GM21360 (cell line): ENCODE results near the gene TTYH3.
A peak's percentile ranks its signal among the peaks of the same experiment; 100 is the strongest.
"Not testable (repeated sequence)": the region's sequence is repeated elsewhere in the genome, so short reads cannot be mapped to it uniquely, and the experiment has no call there.

Experiments
- ATAC-seq: cut with Tn5 transposase; IDR thresholded peaks from one replicate; pipeline ENCODE4 v1.9.1; 2021; ENCODE audit warnings: mild to moderate bottlenecking, moderate library complexity; ENCODE audit not compliant: unreplicated experiment

TTYH3 gene

DNA sequence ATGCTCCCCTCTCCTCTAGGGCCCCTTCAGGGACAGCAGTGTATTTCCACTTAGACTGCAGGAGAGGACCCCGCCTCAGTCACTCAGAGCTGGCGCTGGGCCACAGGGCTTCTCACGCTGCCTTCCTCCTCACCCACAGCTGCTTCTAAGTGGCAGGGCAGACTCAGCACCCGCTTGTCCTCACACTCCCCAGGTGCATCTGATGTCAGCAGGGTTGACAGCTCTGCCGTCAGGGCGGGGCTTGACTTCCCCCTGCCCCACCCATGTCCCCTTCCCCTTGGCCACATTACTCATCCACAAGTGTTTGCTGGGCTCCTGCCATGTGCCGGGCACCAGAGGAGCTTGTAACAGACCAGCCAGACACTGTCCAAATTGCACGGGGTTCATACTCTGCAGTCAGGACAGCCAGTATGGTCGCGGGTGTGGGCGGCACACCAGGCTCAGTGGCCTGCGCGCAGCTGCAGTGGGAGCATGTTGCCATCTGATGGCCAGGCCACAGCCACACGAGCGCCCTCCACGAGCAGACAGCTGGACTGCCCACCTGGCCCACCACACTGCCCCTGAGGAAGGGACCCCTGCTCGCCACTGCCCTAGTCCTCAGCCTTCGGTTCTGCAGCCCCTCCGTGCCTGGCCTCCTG is 29.3 kb upstream of the TTYH3 start:
- ATAC-seq, result no peak

DNA sequence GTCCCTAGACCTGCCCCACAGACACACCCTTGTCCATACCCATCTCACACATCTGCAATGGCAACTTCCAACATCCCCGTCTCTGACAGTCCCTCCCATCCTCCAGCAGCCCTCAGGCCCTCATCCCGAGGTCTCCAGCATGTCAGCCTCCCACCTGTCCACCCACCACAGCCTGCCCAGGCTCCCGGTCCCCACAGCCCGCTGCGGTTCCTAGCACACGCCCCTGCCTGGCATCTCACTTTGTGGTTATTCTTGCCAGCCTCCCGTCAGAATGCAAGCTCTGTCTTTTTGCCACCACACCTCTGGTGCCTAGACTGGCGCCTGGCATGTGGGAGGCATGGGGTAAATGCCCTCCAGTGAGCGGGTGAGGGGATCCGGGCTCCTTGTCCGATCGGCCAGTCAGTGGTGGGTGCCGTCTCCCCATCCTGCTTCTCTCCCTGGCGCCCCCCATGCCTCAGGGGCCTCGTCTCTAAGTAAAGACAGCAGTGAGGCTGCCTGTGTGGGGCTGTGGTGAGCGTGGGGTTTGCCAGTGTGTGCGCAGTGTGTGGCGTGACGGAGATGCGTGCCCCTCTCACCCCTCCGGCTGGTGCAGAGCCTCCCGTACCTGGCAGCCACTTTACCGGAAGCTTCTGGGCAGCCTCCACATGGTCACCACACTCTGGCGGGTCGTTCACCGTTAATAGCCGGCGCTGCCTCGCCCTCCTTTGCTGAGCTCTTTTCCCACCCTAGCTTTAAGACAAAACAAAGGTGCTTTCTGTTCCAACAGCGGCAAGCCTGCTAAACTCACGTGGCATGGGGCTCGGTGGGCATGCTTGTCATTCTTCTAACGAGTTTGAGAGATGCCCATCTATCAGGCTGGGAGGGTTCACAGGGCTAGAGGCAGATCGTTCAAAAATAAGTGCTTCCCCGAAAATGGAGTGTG is 28.5 kb upstream of the TTYH3 start:
- ATAC-seq, result no peak

DNA sequence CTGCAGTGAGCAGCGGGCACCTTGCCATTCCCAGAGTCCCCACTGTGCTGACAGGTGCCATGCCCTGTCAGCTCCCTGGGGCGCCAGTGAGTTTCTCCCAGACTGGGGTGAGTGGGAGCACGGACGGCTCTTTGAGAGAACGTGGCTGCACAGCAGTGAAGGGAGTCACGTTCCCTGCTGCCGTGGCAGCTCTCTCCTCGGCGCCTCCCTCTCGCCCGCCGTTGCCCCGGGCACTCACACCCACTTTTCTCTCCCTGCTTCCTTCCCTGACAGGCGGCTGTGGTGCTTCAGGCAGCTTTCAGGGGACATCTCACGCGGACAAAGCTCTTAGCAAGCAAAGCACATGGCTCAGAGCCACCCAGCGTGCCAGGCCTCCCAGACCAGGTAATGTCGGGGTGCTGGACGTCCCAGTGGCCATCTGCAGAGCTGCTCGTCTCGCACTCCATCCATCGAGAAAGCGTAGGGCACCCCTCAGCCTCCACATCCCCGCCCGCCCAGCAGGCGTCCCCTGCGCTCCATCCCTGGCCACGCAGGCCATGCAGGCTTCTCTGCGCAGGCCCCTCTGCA is 27.1 kb upstream of the TTYH3 start:
- ATAC-seq, result no peak

DNA sequence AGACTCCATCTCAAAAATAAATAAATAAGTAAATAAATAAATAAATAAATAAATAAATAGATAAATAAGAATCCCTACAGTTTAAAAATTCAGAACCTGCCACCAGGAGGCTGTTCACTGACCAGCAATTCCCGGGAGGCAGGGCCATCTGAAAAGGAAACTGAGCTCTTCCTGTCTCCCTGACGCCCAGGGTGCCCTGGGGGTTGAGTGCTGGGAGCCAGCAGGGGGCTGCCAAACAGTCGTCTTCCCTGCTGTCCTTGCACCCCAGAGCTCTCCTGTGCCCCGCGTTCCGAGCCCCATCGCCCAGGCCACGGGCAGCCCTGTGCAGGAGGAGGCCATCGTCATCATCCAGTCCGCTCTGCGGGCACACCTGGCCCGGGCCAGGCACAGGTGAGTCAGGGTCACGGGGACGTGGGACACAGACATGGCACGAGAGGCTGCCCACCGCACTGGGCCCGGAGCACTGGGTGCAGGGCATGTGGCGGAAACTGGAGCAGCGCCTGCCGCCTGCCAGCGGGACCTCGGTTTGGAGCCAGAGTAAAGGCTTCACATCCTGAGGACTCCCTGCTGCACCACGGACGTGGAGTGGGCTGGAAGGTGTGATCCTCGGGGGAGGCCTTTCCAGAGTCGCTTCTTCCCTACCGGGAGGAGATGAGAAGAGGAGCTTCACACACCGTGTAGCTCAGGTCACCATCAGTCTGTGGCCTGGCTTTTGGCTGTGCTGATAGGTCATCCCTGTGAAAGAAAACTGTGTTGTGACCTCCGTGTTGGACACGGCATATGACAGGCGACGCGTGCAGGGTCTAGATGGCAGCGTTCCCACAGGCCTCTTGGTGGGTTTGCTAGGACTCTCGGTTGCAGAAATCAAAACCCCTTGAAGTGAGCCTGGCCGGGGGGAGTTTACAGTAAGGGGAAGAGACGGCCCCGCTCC is 25.9 kb upstream of the TTYH3 start:
- ATAC-seq, result no peak

DNA sequence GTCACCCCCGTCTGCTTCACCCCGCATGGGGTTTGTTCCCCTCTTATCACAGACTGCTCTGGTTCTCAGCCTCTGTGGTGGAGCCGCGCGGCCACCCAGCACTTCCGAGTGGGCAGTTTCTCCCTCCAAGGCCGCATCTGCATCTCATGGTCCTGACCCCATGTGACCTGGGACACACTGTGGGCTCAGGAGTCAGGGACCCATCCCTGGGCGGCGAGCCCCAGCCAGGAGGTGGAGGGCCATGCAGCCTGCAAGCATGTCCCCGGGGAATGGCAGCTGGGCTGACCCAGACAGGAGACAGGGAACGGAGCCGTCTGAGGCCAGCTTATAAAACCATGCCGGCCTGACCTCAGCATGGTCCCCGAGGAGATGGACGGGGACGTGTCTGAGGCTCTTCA is 25.2 kb upstream of the TTYH3 start:
- no peak for ATAC-seq

DNA sequence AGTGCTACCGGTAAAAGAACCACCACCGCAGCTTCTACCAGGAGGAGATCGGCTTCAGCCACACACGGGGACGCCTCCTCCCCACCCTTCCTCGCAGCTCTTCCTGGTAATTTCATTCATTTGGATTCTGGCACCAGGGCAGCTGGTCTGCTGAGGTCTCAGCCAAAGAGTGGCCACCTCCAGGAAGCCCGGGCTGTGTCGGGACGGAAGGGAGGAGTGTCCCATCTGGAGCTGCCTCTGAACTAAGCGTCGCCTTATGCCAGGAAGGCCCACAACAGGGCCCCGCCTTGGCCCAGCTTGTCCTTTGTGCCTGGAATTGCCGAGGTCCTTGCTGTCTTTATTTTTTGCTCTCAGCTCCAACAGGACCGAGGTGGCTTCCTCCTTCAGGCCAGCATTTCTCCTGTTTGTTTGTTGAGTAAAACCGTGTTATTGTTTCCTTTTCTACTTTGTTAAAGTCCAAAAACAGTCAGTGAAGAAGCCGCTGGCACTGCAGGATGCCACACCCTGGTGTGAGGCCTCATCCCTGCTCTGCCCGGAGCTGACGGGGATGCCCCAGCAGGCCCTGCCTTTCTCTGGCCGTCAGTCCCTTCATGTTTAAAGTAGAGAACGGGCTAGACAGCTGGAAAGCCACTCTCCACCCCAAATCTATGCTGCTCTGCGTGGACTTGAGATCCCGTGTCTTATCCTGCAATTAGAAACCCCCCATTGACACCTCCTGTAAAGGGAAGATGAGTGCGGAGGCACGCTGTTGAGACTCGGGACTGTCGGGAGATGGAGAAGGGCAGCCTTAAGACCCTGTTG is 24.5 kb upstream of the TTYH3 start:
- ATAC-seq, result no peak

DNA sequence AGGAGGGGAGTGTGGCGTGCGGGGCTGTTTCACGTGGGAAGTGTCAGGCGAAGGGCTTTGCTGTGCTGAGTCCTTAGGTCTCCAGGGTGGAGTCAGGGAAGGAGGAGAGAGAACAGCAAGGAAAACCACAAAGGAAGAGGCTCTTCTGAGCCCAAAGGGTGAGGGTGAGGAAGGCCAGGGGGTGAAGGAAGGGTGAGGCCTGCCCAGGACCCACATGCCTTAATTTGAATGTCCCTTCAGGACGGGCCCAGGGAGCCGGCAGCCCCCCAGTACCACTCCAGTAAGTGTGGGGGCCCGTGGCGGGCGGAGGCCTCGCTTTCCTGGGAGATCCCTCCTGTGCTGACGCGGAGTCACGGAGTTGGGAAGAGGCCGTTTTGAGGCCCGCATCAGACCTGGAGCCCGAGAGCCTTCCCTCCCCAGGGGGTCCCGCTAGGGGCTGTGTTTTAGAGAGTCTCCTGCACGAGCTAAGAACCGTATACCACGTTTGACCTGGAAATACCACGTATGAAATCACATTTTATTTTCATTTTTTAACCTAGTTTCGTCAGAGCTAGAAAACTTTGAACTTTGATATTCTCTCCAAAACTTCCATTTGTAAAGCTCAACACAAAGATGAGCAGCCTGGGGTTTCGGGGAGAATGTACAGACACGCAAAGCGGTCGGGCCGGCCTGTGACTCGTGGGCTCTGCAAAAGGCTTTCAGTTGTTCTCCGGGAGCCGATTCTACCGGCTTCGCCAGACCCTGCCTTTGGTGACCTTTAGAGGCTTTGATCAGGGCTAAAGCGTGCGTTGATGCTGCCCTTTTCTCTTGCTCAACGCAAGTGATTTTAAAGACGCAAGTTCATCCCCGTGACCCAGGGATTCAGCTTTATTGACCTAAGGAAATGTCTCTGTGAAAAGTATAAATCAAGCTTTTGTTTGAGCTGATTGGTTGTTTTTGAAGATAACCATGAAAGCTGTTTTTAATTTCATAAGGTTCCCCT is 23.6 kb upstream of the TTYH3 start:
- no peak for ATAC-seq

DNA sequence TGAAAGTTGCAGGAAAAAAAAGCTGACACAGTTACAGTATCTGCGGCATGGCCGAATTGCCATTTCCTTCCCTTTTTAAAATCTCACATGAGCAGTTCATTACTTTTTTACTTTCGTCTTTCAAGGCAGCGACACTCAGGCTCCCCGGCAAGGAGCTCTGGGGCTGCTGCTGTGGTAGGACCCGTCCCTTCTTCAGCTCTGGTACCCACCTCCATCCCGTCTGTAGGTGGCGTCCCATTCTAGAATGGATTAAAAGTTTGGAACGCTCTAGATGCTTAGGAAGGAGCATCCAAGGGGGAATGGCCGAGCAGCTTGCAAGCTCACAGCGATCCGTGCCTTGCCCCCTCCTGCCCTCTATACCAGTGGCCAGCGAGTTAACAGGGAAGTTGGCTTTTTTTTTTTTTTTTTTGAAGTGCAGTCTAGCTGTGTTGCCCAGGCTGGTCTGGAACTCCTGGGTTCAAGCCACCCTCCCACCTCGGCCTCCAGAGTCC is 22.8 kb upstream of the TTYH3 start:
- peak; percentile 58 for ATAC-seq

DNA sequence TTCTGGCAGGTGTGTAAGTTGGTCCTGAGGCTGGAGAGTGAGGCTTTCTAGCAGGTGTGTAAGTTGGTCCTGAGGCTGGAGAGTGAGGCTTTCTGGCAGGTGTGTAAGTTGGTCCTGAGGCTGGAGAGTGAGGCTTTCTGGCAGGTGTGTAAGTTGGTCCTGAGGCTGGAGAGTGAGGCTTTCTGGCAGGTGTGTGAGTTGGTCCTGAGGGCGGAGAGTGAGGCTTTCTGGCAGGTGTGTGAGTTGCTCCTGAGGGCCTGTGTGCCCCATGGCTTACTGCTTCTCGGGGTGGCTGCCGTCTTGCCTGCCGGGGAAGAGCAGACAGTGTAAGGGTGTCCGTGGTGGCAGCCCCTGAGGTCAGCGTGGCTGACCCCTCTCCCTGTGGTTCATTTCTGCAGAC is 22.1 kb upstream of the TTYH3 start:
- ATAC-seq, result not testable (repeated sequence)

DNA sequence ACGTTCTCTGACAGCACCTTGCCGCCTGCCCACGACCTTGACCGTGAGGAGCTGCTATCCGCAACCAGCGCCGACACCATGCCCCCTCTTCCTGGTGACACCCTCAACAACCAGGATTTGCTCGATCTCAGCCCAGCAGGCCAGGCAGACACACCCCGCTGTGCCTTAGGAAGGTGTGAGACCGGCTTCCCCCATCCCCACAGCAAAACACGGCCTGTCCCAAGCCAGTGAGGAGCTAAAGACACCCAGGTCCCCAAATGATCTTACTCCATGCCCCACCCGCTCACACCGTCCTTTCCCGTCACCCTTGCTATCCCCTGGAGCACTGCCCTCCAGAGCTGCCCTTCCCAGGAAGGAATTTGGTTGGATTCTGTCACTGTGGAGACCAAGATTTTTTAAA is 21.3 kb upstream of the TTYH3 start:
- ATAC-seq, result no peak

DNA sequence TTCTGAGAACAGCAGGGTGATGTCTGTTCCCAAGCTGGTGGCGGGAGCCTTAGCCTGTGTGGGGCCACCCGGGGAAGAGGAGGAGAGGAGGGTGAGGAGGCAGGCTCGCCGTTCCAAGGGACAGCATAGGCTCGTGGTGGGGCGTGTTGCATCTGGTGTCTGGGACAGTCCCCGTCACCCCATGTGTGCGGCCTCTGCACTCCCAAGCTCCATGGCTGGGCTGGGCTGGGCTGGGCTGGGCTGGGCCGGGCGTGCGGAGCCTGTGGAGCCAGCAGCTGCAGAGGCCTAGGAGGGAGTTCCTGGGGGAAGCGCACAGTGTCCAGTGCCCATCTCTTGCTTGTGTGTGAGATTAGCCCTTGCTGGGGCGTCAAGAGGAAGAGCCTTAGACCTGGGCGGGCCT is 20.9 kb upstream of the TTYH3 start:
- ATAC-seq, result no peak

DNA sequence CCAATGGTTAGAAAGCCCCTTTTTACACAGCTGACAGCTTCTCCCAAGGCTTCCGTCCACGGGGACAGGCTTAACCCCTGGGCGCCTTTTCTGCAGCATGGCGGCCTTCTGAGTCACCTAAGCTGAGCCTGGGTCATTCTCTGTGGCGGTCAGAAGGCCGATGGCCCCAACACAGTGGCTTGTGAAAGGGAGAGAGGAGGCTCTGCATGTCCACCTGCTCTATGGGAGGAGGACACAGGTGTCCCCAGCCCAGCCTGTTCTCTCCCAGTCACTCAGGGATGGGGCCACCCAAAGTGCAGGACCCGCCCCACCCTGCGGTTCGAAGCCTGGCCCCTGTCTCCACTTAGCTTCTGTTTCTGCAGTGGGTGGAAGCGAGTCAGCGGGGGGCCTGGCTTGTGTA is 20.4 kb upstream of the TTYH3 start:
- ATAC-seq, result no peak

DNA sequence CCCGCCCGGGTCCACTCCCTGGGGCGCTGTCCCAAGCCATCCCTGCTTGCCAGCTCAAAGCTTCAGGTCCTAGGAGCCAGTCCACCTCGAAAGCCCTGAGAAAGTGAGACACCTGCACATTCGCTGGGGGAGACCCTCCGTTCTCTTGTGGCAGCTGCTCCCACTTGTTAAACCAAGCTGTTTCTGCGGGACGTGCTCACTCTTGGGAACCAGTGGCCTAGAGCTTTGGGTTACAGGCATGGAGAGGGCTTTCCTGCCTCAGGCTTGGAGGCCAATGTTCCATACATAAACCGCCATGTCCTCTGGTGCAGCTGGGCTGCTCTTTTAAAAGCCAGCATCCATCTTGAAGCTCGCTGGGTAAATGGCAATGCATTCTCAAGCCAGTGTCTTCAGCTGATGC is 19.9 kb upstream of the TTYH3 start:
- no peak for ATAC-seq

DNA sequence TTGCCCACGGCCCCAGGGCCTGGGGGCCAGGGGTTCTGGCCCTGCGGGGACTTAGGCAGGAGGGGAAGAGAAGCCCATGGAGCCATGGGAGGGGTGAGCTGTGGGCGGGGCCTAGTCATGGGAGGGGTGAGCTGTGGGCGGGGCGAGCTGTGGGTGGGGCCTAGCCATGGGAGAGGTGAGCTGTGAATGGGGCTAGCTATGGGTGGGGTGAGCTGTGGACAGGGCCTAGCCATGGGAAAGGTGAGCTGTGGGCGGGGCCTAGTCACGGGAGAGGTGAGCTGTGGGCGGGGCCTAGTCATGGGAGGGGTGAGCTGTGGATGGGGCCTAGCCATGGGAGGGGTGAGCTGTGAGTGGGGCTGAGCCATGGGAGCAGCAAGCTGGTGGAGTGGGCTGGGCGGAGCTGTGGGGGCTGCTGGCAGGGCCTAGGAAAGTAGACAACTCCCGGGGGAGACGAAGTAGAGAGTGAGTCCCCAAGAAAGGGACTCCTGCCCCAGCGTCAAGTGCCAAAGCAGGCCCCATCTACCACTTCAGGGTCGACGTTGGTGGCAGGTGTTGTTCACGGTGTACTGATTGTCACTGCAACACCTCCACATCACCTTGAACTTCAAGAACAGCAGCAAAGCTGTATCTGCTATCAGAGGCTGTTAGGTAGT is 19.2 kb upstream of the TTYH3 start:
- no peak for ATAC-seq

DNA sequence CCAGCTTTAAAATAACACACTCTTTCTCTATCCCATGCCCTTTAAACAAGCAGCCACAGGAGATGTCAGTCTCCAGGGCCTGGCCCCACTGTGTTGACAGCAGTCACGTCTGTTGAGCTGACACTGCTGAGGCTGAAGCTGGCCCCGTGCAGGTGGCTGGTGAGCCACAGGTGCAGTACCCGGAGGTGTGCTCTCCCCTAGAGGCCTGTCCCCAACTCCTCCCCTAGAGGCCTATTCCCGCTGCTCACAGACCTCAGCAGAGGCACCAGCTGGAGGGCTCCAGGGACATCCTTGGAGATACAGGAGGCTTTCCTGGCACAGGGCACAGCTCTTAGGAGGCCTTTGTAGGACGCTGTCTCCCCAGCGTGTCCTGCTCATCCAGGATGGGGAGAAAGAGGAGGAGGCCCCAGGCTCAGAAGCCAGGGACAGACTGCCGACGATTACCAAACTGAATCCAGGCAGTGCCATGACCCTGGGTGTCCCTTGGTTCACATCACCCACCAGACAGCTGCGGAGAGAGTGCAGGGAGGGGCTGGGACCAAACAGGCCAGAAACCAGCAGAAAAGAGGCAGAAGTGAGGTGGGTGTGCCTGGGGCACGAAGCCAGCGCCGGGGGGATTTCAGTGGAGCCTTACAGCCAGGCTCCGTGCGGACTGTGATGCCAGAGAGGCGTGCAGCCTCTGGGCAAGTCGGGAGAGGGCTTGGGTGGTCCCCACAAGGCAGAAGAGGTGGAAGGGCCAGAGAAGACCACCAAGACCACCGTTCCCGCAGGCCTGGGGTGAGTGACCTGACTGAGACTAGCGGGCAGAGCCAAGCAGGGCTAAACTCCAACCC is 18.5 kb upstream of the TTYH3 start:
- no peak for ATAC-seq

DNA sequence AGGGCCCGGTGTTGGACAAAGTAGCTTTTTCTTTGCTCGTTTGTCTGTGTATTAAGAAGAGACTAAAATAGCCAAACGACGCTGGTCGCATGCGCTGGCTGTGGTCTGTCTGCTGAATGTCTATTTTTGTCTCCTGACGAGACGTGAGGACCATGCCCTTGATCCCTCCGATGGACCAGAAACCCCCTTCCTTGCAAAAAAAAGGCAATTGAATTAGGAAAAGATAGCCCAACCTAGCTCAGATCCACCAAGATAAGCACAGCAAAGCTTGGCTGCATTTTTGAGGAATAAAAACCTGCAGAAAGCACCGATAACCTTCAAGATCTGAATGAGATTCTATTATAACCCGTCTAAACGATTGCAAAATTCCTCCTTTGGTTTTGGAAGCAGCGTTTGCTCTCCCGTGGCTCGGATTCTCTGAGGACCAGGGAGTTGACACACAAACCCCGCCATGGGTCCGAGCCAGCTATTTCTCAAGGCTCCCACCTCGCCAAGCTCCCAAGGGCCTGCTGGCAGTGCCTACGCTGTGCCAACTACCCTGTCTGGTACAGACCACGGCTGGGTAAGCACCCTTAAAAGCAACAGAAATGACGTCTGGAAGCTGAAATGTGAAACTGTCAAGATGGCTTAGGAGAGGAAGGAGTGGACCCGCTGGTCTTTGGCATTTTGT is 17.7 kb upstream of the TTYH3 start:
- no peak for ATAC-seq
